ENCODE measurements around the gene EDIL3. TPM values are rescaled to one million over a fixed set of nuclear protein-coding genes. Genes with fewer than 3 reads are reported as not detected.

Gene EDIL3
- total RNA-seq, 2 experiments from 2014 or later = not detected

DNA sequence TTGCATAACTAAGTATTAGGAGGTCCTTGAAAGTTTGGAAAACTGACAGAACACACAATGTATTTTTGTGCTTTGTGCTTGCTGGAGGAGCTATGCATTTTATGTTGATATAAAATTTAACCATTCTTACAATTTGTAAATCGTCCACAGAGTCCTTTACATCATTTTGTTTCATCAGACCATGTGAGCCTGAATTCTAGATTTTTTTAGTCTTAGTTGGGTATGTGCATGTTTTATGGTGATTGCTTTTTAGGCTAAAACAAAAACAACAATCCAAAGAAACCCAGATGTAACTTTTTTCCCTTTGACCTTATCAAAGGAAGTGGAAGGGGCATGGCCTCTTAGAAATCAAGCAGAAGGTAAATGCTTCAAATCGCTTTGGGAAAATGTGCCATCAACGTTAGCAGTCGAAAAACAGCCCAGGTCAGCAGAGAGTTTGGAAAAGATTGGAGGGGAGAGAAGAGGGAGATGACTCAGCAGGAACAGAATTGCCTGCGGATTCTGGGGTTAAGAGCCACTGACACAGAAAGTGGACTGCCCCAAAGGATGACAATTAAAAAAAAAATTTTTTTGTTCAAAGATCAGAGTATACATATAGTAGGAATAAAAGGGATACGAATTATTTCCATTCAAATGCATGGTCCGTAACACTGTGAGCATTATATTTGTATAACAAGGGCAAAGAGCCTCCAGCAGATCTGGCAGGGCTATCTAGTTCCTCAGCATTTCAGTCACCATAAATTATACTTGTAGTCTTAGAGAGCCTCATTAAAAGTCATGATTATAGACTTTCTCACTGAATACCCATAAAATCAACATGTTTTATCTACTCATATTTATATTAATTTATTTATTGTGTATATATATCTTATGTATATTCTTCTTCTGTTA, 410.5 kb downstream of the EDIL3 start:
- Mint-ChIP-seq H3K27ac (no peak overlapping the region), H3K9me3 (no peaks in the 10 kb centered on the region)

GRCh38 chr5:83972909-83973308, 411.8 kb downstream of the EDIL3 start:
- ChIA-PET POLR2A (no interaction called here), CTCF (no interaction called here)
- intact Hi-C loops (cut with micrococcal nuclease) = no loop called here
- Mint-ChIP-seq H3K27ac (no peak overlapping the region), H3K27me3 (no peaks in the 10 kb centered on the region), H3K4me1 (ENCODE audit: low read depth) (no peaks in the 10 kb centered on the region), H3K9me3 (no peaks in the 10 kb centered on the region), H3K4me3 (no peak overlapping the region), H3K36me3 (ENCODE audit: low read depth) (no peaks in the 10 kb centered on the region)
- DNase-seq = no peak
- TF ChIP-seq CTCF (IDR thresholded peaks at IDR 0.05) = no peak
- ATAC-seq = no peak

More for the DNA sequence above, 410.5 kb downstream of the EDIL3 start:
- no peak for ATAC-seq
- Mint-ChIP-seq H3K4me1 (ENCODE audit: low read depth) (no peaks in the 10 kb centered on the region), H3K27me3 (no peaks in the 10 kb centered on the region), H3K4me3 (no peak overlapping the region), H3K36me3 (ENCODE audit: low read depth) (no peaks in the 10 kb centered on the region)
- ChIA-PET POLR2A (no interaction called here), CTCF (no interaction called here)
- DNase-seq = no peak
- intact Hi-C loops (cut with micrococcal nuclease) = no loop called here
- no peak for TF ChIP-seq CTCF (IDR thresholded peaks at IDR 0.05)

DNA sequence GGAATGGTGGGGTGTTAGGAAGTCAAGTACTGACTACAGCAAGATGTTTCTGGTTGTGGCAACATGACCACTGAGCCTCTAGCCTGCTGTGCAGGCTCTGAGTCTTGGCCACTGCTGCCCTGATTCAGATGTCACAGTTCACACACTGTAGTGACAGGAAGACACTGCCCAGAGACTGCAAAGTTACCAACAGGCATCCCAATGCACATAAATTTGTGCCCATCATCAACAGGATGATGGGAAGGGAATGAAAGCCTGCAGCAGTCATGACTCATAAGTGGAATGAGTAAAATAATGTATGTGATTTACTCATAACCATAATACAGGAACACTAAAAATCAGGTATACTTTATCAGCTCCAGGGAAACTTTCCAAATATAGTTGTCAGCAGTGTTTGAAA, 412.4 kb downstream of the EDIL3 start:
- H3K9me3 Mint-ChIP-seq = no peaks in the 10 kb centered on the region
- no peak for ATAC-seq
- no peak overlapping the region for H3K27ac Mint-ChIP-seq
- intact Hi-C loops (cut with micrococcal nuclease) = no loop called here
- no peaks in the 10 kb centered on the region for H3K36me3 Mint-ChIP-seq (ENCODE audit: low read depth)
- TF ChIP-seq CTCF (IDR thresholded peaks at IDR 0.05) = no peak
- ChIA-PET POLR2A (no interaction called here), CTCF (no interaction called here)
- no peaks in the 10 kb centered on the region for H3K27me3 Mint-ChIP-seq
- H3K4me3 Mint-ChIP-seq = no peak overlapping the region
- no peak for DNase-seq
- H3K4me1 Mint-ChIP-seq (ENCODE audit: low read depth) = no peaks in the 10 kb centered on the region

DNA sequence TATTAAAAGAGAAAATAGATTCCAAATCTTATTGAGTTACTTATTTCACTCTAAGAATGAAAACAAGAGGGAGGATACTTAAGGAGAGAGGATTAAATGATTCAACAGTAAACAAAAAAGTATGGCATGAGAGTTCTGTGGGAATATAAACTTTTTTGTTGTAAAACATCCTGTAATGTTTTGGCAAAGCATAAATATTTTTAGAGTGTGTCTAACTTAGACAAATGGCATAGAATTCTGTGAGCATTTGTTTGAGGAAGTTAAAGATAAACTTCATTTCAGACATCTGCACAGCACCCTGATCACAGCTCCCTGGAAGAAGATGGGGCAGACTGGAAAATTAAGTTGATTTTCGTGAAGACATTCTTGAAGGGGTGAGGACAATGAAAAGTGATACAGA, 417.3 kb downstream of the EDIL3 start:
- ATAC-seq (no peak), DNase-seq (no peak)
- Mint-ChIP-seq H3K4me1 (ENCODE audit: low read depth) (no peaks in the 10 kb centered on the region), H3K9me3 (no peaks in the 10 kb centered on the region), H3K27me3 (no peaks in the 10 kb centered on the region), H3K27ac (no peak overlapping the region), H3K36me3 (ENCODE audit: low read depth) (no peaks in the 10 kb centered on the region), H3K4me3 (no peak overlapping the region)
- intact Hi-C loops (cut with micrococcal nuclease) = no loop called here
- POLR2A ChIA-PET = no interaction called here
- no peak for TF ChIP-seq CTCF (IDR thresholded peaks at IDR 0.05)
- CTCF ChIA-PET = interaction anchor here (1.9 to 2.2 kb wide), 2 partner anchors 9 to 40 kb away, joined by 5 to 7 read pairs; no protein-coding TSS in a partner anchor

- no peak for ATAC-seq
- ChIA-PET POLR2A (no interaction called here), CTCF (no interaction called here)
- no peak overlapping the region for H3K4me3 Mint-ChIP-seq
- H3K4me1 Mint-ChIP-seq (ENCODE audit: low read depth) = no peaks in the 10 kb centered on the region
- no peak overlapping the region for H3K27ac Mint-ChIP-seq
- no peak for DNase-seq
- TF ChIP-seq CTCF (IDR thresholded peaks at IDR 0.05) = no peak
- no peaks in the 10 kb centered on the region for H3K27me3 Mint-ChIP-seq
- no peaks in the 10 kb centered on the region for H3K36me3 Mint-ChIP-seq (ENCODE audit: low read depth)
- intact Hi-C loops (cut with micrococcal nuclease) = no loop called here
- H3K9me3 Mint-ChIP-seq = no peaks in the 10 kb centered on the region
These were observed 419.2 kb downstream of the EDIL3 start for GRCh38 chr5:83965441-83965840.
